ENCODE data around the gene MTMR3. TPM values are rescaled to one million over a fixed set of nuclear protein-coding genes. Genes with fewer than 3 reads are reported as not detected.

The MTMR3 gene
- total and polyA plus RNA-seq, 2 of the 8 experiments (the other 6 are each of a cell fraction or from before 2014, with no cell fraction given): 16.9 to 18.5 TPM

GRCh38 chr22:29867260-29867659 lies 15.7 kb upstream of the MTMR3 start (continued):
- TF ChIP-seq FOSL1 (IDR thresholded peaks at IDR 0.05; ENCODE audit: insufficient read depth, low read depth, low read length) (no peak), CBX5 (IDR thresholded peaks at IDR 0.05; ENCODE audit: low read depth, low read length) (no peak), HDAC2 (IDR thresholded peaks at IDR 0.05; ENCODE audit: borderline replicate concordance in 1 of 2, low read depth in 2 of 2, low read length in 2 of 2) (no peak)
